HG03442 (cell line): ENCODE measurements around the gene NOSIP.

Experiments used
- ATAC-seq: cut with Tn5 transposase; IDR thresholded peaks from one replicate; pipeline ENCODE4 v1.9.1; 2021; ENCODE audit warnings: mild to moderate bottlenecking, moderate library complexity; ENCODE audit not compliant: unreplicated experiment

The NOSIP gene

DNA sequence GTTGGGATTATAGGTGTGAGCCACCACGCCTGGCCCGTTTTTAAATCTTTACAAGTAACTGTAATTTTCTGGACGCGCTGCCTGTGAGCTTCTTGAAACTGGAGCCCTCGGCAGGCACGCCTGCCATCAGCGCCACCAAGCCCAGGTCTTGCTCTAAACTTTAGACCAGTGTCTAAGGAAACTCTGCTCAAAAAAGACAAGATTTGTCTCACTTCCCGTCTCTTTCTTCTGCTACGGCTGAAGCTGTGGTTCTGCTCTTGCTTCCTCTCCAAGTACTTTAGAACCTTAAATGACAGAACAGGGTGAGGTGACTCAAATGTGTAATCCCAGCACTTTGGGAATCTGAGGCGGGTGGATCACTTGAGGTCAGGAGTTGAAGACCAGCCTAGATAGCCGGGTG is 27.6 kb downstream of the NOSIP start:
- ATAC-seq = no peak

DNA sequence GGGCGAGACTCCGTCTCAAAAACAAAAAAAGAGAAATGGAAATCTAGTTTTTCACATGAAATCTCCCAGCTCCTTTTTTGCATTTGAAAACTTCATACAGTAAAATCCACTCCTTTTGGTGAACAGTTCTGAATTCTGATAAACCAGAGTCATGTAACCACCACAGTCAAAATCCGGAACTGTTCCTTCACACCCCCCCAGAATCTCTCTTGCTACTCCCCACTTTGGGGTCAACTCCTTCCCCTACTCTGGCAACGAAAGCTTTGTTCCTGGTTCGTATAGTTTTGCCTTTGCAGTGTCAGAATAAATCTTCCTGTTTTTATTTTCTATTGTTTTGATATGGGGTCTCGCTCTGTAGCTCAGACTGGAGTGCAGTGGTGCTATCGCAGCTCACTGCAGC is 28.8 kb downstream of the NOSIP start:
- no peak for ATAC-seq

DNA sequence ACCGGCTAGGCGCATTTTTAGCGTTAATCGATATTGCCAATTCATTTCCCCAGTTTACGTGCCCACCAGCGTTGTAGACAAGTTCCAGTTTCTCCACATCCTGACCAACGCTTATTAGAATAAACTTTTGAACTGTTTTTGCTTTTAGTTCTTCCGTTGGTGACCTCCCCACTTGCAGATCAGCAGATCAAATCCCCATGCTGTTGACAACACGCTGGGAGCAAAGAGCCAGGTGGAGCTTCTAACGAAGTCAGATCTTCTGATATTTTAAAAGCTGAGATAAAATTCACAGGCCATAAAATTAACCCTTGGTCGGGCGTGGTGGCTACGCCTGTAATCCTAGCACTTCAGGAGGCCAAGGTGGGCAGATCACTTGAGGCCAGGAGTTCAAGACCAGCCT is 31.3 kb downstream of the NOSIP start:
- ATAC-seq = no peak

DNA sequence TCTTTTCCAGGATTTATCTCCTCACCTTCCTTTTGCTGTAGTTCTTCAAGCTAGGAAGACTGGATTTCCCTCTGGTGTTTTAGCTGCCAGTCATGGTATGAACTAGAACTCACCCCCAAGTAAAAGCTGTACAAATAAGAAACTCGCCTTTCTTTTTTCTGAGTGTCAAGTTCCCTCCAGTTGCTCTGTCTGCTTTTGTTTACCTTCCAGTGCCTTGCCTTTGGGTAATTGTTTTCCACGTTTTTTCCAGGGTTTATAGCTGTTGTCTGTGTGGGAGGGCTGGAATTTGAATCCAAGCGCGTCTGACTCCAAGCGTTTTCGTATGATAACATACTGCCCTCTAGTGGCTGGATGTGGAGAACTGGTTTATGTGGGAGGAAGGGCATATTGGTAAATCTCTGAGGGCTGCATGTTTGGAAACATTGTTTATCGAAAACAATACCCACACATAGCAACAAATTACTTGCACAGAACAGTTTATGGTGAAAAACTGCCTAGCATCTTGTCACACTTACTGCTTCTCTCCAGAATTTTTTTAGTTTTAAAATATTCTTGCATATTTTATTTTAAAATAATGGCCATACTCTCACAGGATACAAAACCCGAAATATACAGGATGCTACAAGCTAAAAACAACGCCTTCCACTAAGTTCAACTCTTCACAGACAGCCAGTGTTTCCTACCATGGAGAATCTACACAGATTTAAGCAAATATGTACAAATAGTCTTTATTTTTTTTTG is 33.4 kb downstream of the NOSIP start:
- no peak for ATAC-seq

DNA sequence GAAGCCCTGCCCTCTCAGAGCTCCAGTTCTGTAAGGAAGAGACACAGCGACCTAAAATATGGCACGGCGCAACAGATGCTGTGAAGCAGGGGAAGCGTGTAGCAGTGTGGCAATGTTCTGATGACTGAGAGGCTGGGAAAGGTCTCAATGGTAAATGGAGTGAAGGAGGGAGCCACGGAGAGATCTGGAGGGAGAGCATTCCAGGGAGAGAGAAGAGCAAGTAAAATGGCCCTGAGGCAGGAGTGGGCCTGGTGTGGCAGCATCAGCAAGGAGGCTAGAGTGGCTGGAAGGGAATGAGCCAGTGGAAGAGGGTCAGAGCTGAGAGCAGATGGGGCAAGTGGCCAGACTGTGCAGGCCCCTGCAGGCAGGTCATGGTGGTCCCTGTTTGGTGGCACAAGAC is 36.2 kb downstream of the NOSIP start:
- no peak for ATAC-seq

DNA sequence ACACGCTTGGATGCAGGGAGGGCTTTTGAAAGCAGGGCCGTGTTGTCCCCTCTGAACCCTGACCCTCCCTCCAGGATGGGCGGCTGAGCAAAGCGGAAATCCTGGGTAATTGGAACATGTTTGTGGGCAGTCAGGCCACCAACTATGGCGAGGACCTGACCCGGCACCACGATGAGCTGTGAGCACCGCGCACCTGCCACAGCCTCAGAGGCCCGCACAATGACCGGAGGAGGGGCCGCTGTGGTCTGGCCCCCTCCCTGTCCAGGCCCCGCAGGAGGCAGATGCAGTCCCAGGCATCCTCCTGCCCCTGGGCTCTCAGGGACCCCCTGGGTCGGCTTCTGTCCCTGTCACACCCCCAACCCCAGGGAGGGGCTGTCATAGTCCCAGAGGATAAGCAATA is 37.3 kb downstream of the NOSIP start:
- ATAC-seq = no peak

DNA sequence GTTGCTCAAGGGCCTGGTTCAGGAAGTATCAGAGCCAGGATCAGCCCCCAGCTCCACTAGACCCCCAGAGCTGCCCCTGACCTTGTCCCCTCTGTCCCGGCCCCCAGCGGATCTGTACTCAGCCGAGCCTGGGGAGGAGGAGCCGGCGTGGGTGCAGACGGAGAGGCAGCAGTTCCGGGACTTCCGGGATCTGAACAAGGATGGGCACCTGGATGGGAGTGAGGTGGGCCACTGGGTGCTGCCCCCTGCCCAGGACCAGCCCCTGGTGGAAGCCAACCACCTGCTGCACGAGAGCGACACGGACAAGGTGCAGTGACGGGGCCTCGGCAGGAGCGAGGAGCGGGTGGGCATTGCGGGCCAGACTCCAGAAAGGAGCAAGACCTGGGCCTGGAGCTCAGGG is 37.9 kb downstream of the NOSIP start:
- ATAC-seq = no peak

DNA sequence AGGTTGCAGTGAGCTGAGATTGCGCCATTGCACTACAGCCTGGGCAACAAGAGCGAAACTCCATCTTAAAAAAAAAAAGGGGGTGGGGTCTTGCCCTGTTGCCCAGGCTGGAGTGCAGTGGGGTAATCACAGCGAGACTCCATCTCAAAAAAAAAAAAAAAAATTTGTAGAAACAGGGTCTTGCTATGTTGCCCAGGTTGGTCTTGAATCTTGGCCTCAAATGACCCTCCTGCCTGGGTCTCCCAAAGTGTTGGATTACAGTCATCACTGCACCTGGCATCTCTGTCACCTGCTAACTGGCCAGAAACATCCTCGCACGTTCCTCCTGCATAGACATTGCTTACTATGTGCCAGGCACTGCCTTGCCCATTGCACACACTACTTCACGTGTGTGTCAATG is 38.4 kb downstream of the NOSIP start:
- ATAC-seq = no peak

DNA sequence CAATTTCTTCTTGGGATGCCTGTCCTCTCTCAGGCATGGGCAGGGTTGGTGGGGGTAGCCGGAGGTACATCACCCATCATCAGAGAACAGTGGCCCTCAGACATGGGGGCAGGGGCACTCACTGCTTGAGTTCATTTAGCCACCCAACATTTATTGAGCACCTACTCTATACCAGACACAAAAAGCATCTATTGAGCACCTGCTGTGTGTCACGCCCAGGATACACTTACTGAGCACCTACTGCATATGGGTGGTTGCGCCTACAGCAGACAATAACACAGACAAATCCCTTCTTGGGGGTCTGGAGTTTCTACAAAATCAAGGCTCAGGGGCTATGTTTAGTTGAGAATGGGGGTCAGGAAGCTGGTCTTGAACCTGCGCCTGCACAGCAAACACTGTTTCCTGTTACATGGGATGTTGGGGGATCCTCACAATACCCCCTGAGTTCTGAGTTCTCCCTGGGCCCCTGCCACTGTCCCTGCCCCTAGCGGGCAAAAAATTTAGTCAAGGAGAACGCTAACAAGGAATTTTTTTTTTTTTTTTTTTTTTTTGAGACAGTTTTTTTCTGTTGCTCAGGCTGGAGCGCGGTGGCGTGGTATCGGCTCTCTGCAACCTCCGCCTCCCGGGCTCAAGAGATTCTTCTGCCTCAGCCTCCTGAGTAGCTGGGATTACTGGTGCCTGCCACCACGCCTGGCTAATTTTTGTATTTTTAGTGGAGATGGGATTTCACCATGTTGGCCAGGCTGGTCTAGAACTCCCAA is 41.0 kb downstream of the NOSIP start:
- no peak for ATAC-seq

DNA sequence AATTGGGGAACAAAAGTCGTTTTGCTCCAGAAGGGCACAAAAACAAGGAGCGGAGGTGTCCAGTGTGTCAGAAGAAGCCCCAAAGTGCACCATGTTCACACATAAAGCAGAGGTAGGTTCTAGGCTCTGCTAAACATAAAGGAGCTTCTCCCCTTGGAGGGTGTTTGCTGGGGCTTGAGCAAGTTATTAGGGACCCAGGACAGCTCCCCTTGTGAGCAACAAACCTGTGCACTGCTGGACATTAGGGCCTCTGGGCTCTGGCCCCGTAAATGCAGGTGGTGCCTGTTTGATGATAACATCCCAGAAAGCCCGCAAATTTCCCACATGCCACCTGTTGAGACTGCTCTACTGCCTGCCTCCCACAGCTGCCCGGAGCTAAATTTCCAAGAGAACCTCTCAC is 41.7 kb downstream of the NOSIP start:
- no peak for ATAC-seq

DNA sequence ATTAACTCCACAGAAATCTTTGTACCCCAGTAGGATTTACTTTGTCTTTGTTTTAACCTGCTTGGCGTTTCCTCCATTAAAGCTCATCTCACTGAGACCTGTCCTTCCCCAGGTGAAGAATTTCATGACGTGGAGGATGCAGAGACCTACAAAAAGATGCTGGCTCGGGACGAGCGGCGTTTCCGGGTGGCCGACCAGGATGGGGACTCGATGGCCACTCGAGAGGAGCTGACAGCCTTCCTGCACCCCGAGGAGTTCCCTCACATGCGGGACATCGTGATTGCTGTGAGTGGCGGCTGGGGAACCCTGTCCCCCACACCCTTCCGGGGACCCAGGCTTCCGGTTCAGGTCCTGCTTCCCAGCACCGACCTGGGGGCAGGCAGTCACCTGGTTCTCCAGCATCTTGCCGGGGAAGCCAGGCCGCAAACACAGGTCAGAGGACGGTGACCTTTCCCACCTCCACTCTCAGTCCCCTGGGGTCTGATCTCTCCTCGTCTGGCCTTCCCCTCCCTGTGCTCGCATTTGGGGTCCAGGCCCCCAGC is 43.4 kb downstream of the NOSIP start:
- ATAC-seq = no peak

DNA sequence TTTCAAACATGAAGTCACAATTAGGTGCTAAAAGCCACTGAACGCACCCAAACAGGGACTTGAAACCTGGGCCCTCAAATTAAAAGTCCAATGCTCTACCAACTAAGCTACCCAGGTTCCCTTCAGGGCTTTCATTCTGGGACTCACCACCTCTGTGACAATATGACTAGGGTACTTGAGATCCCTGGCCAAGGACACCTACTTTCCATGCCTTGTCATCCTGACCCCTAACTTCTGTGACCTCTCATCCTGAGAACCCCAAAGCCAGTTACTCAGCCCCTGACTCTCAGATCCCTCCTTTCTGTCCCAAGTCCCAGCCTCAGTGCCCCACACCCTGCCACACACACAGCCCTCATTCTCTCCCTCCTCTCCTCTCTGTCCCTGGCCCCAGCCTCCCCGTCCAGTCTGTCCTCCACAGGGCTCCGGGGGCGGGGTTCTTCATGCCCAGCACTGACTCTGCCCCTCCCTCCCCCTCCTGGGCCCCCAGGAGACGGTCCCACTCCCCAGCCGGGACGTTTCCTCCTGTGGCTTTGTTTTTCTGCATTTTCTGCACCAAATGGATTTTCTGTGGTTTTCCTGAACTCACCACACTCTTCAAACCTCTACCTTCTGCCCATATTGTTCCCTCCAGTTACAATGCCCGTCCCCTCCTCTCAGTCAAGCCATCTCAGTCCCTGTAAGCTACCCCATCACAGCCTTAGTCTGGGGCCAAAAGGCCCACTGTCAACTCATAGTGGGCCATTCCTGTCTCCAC is 45.5 kb downstream of the NOSIP start:
- no peak for ATAC-seq

DNA sequence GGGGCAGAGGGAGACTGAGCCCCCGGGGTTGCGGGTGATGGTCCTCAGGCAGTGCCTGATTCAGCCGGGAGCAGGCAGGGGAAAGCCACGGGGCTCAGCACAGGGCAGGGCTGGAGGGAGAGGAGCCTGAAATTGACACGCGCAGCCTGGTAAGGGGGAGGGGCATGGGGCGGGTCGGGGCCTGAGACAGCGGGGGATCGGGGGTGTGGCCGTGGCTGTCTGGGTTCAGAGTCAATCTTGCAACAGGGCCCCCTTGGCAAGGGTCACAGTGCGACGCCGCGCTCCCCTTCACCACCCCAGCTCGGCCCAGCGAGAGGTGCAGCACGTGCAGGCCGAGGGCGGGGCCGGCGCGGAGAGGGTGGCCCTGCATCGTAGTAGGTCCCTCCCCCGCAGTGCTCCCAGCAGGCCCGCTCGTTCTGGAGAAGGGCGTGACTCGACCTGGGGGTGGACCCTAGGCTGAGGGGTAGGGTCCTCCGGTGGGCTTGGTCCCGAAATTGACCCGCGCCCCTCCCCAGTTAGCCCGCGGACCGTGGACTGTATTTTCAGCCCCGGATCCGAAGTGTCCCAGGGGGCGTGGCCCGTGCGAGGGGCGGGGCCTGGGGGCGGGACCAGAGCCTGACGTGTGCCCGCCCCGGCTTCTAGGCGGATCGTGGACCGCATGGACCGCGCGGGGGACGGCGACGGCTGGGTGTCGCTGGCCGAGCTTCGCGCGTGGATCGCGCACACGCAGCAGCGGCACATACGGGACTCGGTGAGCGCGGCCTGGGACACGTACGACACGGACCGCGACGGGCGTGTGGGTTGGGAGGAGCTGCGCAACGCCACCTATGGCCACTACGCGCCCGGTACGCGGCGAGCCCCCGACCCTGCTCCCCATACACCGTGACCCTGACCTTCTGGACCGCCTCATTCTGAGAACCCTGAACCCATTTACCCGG is 46.5 kb downstream of the NOSIP start:
- peak; percentile 61 for ATAC-seq

DNA sequence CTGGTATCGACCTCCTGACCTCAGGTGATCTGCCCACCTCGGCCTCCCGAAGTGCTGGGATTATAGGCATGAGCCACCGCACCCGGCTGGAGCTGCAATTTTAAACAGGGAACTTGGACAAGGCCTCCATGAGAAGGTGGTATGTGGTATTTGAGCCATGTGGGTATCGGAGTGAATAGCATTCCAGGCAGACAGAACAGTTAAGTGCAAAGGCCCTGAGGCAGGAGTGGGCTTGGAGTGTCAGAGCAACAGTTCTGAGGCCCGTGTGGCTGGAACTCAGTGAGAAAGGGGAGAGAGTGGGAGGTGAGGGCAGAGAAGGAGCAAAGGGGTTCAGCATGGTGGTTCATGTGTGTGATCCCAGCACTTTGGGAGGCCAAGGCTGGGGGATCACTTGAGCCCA is 49.6 kb downstream of the NOSIP start:
- ATAC-seq = no peak

DNA sequence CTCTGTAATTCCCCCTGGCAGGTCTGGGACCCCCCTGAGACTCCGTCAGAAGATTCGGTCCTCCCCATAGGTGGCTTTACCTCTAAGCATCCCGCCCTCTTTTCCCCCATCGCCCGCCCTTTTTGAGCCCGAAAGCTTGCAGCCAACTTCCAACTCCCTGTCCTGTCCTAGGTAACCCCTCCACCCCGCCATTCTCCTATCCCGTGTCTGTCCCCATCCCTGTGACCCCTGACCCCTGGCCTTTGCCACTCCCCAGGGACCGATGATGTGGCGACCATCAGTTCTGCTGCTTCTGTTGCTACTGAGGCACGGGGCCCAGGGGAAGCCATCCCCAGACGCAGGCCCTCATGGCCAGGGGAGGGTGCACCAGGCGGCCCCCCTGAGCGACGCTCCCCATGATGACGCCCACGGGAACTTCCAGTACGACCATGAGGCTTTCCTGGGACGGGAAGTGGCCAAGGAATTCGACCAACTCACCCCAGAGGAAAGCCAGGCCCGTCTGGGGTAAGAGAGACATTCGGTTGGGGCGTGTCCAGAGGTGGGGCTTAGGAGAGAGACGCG is 52.1 kb downstream of the NOSIP start:
- ATAC-seq = no peak

DNA sequence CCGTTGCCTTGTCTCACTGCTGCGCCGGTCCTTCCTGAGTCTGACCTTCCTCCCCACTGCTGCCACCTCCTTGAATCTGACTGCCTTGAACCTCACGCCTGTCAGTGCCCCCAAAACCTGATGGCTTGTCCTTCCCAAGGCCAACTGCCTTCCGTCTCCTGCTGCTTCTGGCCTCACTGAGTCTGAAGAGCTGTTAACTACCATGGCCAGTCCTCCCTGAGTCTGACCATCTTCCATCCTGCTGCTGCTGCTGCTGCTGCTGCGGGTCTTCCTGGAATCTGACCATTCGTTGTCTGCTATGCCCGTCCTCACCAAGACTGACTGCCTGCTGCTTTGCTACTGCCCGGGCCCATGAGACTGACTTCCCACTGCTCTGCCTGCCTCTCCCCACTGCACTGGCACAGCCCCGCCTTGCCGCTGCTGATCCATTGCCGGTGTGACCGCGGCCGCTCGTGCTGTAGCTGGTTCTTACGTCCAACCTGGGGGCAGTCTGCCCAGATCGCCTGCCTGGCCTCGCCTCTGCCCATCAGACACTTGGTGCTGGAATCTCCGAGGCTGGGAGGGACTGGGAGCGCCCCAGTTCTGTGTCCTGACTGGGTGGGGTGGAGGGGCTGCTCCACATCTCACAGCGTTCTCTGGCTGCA is 55.4 kb downstream of the NOSIP start:
- ATAC-seq = no peak

DNA sequence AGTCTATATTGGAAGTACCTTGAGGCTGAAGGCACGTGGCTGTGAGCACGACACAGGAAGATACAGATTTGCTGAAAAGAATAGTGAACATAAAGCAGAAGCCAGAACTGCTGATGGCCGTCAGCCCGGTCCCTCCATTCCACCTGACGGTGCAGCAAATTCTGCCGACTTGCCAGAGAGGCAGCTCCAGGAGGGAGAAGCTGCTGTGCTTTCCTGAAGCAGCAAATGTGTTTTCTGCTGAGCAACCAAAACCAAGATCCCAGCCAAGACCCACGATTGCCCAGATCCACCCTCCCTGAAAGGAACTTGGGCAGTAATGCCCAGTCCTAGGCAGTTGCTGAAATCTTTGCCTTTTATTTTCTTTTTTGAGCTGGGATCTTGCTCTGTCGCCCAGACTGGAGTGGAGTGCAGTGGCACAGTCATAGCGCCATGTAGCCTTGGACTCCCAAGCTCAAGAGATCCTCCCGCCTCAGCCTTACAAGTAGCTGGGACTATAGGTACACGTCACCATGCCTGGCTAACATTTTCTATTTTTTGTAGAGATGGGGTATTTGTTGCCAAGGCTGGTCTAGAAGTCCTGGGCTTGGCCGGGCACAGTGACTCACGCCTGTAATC is 59.5 kb downstream of the NOSIP start:
- no peak for ATAC-seq

DNA sequence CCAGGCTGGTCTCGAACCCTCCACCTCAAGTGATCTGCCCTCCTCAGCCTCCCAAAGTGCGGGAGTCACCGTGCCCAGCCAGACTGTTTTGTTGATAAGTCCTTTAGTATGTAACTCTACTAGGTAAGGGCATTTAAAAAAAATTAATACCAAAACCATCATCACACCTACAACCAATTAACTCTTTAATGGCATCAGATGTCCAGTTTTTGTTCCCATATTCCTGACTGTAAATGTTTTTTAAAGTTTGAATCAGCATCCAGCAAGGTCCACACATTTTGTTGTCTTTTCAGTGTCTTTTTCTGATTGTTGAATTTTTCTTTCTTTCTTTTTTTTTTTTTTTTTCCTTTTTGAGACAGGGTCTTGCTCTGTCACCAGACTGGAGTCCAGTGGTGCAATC is 62.3 kb downstream of the NOSIP start:
- ATAC-seq = no peak

DNA sequence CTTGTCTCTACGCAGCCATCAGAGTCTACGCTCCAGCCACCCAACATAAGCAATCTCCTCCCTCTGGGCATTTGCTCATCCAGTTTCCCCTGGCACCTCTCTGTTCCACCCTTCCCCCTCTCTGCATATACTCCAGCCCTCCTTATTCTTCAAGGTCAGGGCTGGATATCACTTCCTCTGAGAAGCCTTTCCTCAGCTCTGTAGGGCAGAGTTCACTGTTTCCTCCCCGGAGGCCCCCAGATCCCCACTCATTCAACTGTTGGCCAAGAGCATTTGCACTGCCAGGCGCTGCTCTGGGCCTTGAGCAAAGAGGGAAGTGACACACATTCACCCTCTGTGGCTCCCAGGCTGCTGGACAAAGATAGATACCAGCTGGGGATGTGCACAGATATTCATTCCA is 64.6 kb downstream of the NOSIP start:
- ATAC-seq = no peak
